ENCODE measurements around the gene RHOBTB3. TPM values are rescaled to one million over a fixed set of nuclear protein-coding genes. Genes with fewer than 3 reads are reported as not detected.
"Not testable (repeated sequence)": the region's sequence is repeated elsewhere in the genome, so short reads cannot be mapped to it uniquely, and the experiment has no call there.

The RHOBTB3 gene
- polyA plus RNA-seq, 2 of the 4 experiments (the other 2 are of a cell fraction): 9.1 to 28.6 TPM

- 26% methylated on average over 5 of the region's 5 CpGs for WGBS (ENCODE audit: missing lambda C conversion rate)
- H3K4me1 ChIP-seq: peaks cover 60% of the 10 kb centered on the region
- TF ChIP-seq RCOR1 (IDR thresholded peaks at IDR 0.05; ENCODE audit: low read depth, low read length): no peak
- TF ChIP-seq RARB (CRISPR knock-in tag; IDR thresholded peaks at IDR 0.05): no peak
- peak; percentile 44; the same call in 1 of the 2 replicates for TF ChIP-seq ATOH8 (CRISPR knock-in tag; IDR thresholded peaks at IDR 0.05; ENCODE audit: low read depth)
- peak; percentile 53; the same call in 1 of the 2 replicates for TF ChIP-seq EHF (CRISPR knock-in tag; IDR thresholded peaks at IDR 0.05)
- no peak for TF ChIP-seq RNF2 (IDR thresholded peaks at IDR 0.05; ENCODE audit: borderline replicate concordance, low read depth)
- TF ChIP-seq, protein P1, sequence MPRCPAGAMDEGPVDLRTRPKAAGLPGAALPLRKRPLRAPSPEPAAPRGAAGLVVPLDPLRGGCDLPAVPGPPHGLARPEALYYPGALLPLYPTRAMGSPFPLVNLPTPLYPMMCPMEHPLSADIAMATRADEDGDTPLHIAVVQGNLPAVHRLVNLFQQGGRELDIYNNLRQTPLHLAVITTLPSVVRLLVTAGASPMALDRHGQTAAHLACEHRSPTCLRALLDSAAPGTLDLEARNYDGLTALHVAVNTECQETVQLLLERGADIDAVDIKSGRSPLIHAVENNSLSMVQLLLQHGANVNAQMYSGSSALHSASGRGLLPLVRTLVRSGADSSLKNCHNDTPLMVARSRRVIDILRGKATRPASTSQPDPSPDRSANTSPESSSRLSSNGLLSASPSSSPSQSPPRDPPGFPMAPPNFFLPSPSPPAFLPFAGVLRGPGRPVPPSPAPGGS (IDR thresholded peaks at IDR 0.05): no peak
- ChIA-PET POLR2A (no interaction called here), CTCF (interaction anchor here (0.7 to 2.2 kb wide), 4 partner anchors 13 to 167 kb away, joined by 3 to 16 read pairs (median 7); partner anchors contain the start of gene GLRX)
- peak overlapping the region; percentile 38 for H3K4me2 ChIP-seq
- peak overlapping the region; percentile 70 to 75 for H3K27ac ChIP-seq
- DNase-seq (ENCODE audit: low read depth in 1 of 2, low spot score in 1 of 2) (no peak), ATAC-seq (peak; percentile 33 to 43; a peak in 4 of 6 replicates), FAIRE-seq (no peak)
- no peak overlapping the region for H3K4me3 ChIP-seq
- H3K9me3 ChIP-seq: no peaks in the 10 kb centered on the region
Observed at GRCh38 chr5:95810305-95811125, 79.4 kb downstream of the RHOBTB3 start.

DNA sequence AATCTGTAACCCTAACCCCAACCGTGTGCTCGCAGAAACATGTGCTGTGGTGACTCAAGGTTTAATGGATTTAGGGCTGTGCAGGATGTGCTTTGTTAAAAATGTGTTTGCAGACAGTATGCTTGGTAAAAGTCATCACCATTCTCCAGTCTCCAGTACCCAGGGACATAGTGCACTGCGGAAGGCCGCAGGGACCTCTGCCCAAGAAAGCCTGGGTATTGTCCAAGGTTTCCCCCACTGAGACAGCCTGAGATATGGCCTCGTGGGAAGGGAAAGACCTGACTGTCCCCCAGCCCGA lies 79.9 kb downstream of the RHOBTB3 start:
- Histone ChIP-seq H3K4me2 (peak overlapping the region; percentile 38), H3K27ac (peak overlapping the region; percentile 70 to 75), H3K4me1 (peaks cover 60% of the 10 kb centered on the region)
- ATAC-seq: peak in 1 of 2 experiments; percentile 15; a peak in 2 of 6 replicates
- FAIRE-seq, POLR2A ChIA-PET, H3K4me3 ChIP-seq, H3K9me3 ChIP-seq: not testable (repeated sequence)
- DNase-seq (ENCODE audit: low read depth in 1 of 2, low spot score in 1 of 2): peak in 1 of 2 experiments; percentile 25
- 50% methylated on average over 6 of the region's 6 CpGs for WGBS (ENCODE audit: missing lambda C conversion rate)
- TF ChIP-seq, protein P2, sequence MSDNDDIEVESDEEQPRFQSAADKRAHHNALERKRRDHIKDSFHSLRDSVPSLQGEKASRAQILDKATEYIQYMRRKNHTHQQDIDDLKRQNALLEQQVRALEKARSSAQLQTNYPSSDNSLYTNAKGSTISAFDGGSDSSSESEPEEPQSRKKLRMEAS (IDR thresholded peaks at IDR 0.05): peak; percentile 61
- CTCF ChIA-PET: interaction anchor here (1.8 to 2.2 kb wide), 2 partner anchors 12 to 30 kb away, joined by 10 to 16 read pairs; partner anchors contain the start of gene GLRX

DNA sequence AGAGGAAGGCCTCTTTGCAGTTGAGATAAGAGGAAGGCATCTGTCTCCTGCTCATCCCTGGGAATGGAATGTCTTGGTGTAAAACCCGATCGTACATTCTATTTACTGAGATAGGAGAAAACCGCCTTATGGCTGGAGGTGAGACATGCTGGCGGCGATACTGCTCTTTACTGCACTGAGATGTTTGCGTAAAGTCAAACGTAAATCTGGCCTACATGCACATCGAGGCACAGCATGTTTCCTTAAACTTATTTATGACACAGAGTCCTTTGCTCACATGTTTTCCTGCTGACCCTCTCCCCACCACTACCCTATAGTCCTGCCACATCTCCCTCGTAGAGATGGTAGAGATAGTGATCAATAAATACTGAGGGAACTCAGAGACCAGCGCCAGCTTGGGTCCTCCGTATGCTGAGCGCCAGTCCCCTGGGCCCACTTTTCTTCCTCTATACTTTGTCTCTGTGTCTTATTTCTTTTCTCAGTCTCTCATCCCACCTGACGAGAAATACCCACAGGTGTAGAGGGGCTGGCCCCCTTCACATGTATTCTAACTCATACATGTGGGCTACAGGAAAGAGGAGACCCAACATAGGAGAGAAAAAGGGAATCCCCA lies 80.4 kb downstream of the RHOBTB3 start:
- ChIA-PET CTCF (interaction anchor here (0.8 to 2.2 kb wide), 5 partner anchors 12 to 35 kb away, joined by 3 to 16 read pairs (median 10); partner anchors contain the start of gene GLRX), POLR2A (interaction anchor here (2.1 kb wide), 1 partner anchor 12 kb away, joined by 7 read pairs; the partner anchor contains the start of gene GLRX)
- H3K4me3 ChIP-seq; H3K9me3 ChIP-seq; FAIRE-seq; ATAC-seq; DNase-seq (ENCODE audit: low read depth in 1 of 2, low spot score in 1 of 2): not testable (repeated sequence)
- Histone ChIP-seq H3K4me1 (peaks cover 60% of the 10 kb centered on the region), H3K27ac (peak overlapping the region; percentile 70 to 75), H3K4me2 (peak overlapping the region; percentile 38; the same call in 2 of the 3 replicates)
- 84% methylated on average over 13 of the region's 13 CpGs for WGBS (ENCODE audit: missing lambda C conversion rate)

DNA sequence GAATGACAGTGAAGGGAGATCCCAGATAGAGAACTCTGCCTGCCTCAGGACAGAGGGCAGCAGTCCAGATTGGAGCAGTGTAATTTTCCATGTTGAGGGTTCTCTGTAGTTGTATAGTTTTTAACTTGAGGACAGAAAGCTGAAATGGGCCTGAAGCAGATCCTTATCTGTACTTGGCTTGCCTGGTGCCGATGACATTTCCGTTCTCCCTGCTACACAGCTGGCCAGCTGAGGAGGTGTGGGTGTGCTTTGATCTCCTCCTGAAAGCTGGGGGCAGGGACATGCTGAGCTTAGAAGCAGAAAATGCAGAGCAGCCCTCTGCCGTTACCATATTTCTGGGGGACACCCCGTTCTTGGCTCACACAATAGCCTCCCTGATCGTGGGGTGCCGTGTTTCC lies 80.9 kb downstream of the RHOBTB3 start:
- Histone ChIP-seq H3K4me1 (peaks cover 60% of the 10 kb centered on the region), H3K27ac (peak overlapping the region; percentile 70 to 75; a peak in 4 of 6 replicates), H3K4me2 (peak overlapping the region; percentile 38; the same call in 1 of the 3 replicates), H3K9me3 (no peaks in the 10 kb centered on the region), H3K4me3 (no peak overlapping the region)
- peak; percentile 51; a peak in 4 of 6 replicates for ATAC-seq
- 82% methylated on average over 6 of the region's 6 CpGs for WGBS (ENCODE audit: missing lambda C conversion rate)
- ChIA-PET POLR2A (interaction anchor here (2.1 kb wide), 1 partner anchor 11 kb away, joined by 7 read pairs; the partner anchor contains the start of gene GLRX), CTCF (interaction anchor here (0.8 to 1.7 kb wide), 4 partner anchors 10 to 34 kb away, joined by 3 to 11 read pairs (median 4); partner anchors contain the start of gene GLRX)
- no peak for FAIRE-seq
- TF ChIP-seq NPAS2 (CRISPR knock-in tag; IDR thresholded peaks at IDR 0.05; ENCODE audit: borderline replicate concordance) (no peak), FOXS1 (CRISPR knock-in tag; IDR thresholded peaks at IDR 0.05) (no peak), CHD4 (IDR thresholded peaks at IDR 0.05; ENCODE audit: borderline replicate concordance) (no peak), EHMT2 (IDR thresholded peaks at IDR 0.05; ENCODE audit: low read depth) (no peak), E2F6 (IDR thresholded peaks at IDR 0.05; ENCODE audit: borderline replicate concordance, low read depth) (no peak)
- no peak for DNase-seq (ENCODE audit: low read depth in 1 of 2, low spot score in 1 of 2)

DNA sequence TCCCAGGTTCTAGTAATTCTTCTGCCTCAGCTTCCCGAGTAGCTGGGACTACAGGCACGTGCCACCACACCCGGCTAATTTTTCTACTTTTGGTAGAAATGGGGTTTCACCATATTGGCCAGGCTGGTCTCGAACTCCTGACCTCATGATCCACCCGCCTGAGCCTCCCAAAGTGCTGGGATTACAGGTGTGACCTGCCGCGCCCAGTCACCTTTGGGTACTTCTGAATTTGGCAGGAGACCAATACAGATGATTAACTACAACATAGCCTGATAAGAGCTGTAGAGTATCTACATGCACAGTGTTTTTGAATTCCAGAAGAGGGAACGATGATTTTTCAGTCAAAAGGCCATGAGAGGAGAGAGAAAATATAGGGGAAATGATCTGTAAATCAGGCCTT lies 81.9 kb downstream of the RHOBTB3 start:
- not testable (repeated sequence) for FAIRE-seq; H3K9me3 ChIP-seq; H3K4me3 ChIP-seq; H3K27ac ChIP-seq; H3K4me2 ChIP-seq; ATAC-seq; DNase-seq (ENCODE audit: low read depth in 1 of 2, low spot score in 1 of 2)
- ChIA-PET POLR2A (interaction anchor here (2.1 kb wide), 1 partner anchor 10 kb away, joined by 7 read pairs; the partner anchor contains the start of gene GLRX), CTCF (interaction anchor here (1.3 to 1.7 kb wide), 3 partner anchors 9 to 32 kb away, joined by 3 to 11 read pairs (median 4); partner anchors contain the start of gene GLRX)
- H3K4me1 ChIP-seq: peaks cover 60% of the 10 kb centered on the region
- 80% methylated on average over 8 of the region's 8 CpGs for WGBS (ENCODE audit: missing lambda C conversion rate)

Measured in A549 (cell line).